ENCODE results near the gene NUDT13. TPM values are rescaled to one million over a fixed set of nuclear protein-coding genes. Genes with fewer than 3 reads are reported as not detected.
A peak's percentile ranks its signal among the peaks of the same experiment; 100 is the strongest.

Gene NUDT13
- total and polyA plus RNA-seq, 11 donors = 1.8 to 5.8 (median 3.2) TPM

- peak within 1 kb of the TSS; percentile 71 to 98 (median 82) for H3K4me3 ChIP-seq
- no peaks in the 10 kb centered on the region for H3K27me3 ChIP-seq
- ATAC-seq = peak; percentile 92 to 99 (median 98)
- TF ChIP-seq CTCF (IDR thresholded peaks at IDR 0.05) (peak in 4 of 12 donors; percentile 21 to 36 (median 26)), POLR2A (IDR thresholded peaks at IDR 0.05) (peak; percentile 76 to 95)
- peaks cover 0 to 26% (median 12%) of the 10 kb centered on the region in 9 donors for H3K36me3 ChIP-seq
- peak; percentile 94 to 96 (median 95) for DNase-seq
- no peaks in the 10 kb centered on the region for H3K9me3 ChIP-seq
- WGBS, 4 donors = 0 to 1% (median 1%) methylated on average over 43 to 49 of the region's 49 CpGs
- peaks cover 0 to 50% (median 31%) of the 10 kb centered on the region in 12 donors for H3K4me1 ChIP-seq
- H3K27ac ChIP-seq = peak within 1 kb of the TSS; percentile 80 to 97 (median 94)
- intact Hi-C loops (cut with DNase I) = loop anchor here in 6 of 10 donors (5.0 to 10.0 kb wide), 6 partner anchors 53 to 803 kb away; partner anchors contain the start of genes P4HA1 (in 3 of the 6), MRPS16 (in 1 of the 6) and NUDT13 (in 1 of the 6)
These were observed 57.7 kb downstream of the NUDT13 start, which contains the start of the genes ECD and FAM149B1 for GRCh38 chr10:73167783-73168464. TSS of gene ECD (minus strand) at chr10:73168008. CDS start at chr10:73163937, 4,071 bp downstream. TSS of gene FAM149B1 (plus strand) at chr10:73168119. CDS start at chr10:73168340, 221 bp downstream.

GRCh38 chr10:73168465-73168803, 58.2 kb downstream of the NUDT13 start:
- H3K27ac ChIP-seq = peak overlapping the region; percentile 80 to 97 (median 94)
- no peaks in the 10 kb centered on the region for H3K27me3 ChIP-seq
- WGBS, 4 donors = 0 to 2% (median 0%) methylated on average over 6 of the region's 6 CpGs
- peak in 1 of 12 donors; percentile 3 for TF ChIP-seq CTCF (IDR thresholded peaks at IDR 0.05)
- no peak for TF ChIP-seq POLR2A (IDR thresholded peaks at IDR 0.05)
- H3K4me1 ChIP-seq = peaks cover 0 to 45% (median 28%) of the 10 kb centered on the region in 12 donors
- ATAC-seq (peak in 2 of 4 donors; percentile 23 to 38), DNase-seq (no peak)
- no peaks in the 10 kb centered on the region for H3K9me3 ChIP-seq
- intact Hi-C loops (cut with DNase I) = loop anchor here in 6 of 10 donors (5.0 to 10.0 kb wide), 6 partner anchors 54 to 804 kb away; partner anchors contain the start of genes P4HA1 (in 3 of the 6), MRPS16 (in 1 of the 6) and NUDT13 (in 1 of the 6)
- H3K4me3 ChIP-seq = peak overlapping the region; percentile 71 to 98 (median 82)
- peaks cover 0 to 21% (median 7%) of the 10 kb centered on the region in 9 donors for H3K36me3 ChIP-seq

GRCh38 chr10:73169320-73169719, 59.1 kb downstream of the NUDT13 start:
- no peak overlapping the region for H3K27ac ChIP-seq
- H3K36me3 ChIP-seq = peaks cover 0 to 12% (median 0%) of the 10 kb centered on the region in 9 donors
- DNase-seq (no peak), ATAC-seq (no peak)
- peaks cover 0 to 39% (median 25%) of the 10 kb centered on the region in 12 donors for H3K4me1 ChIP-seq
- H3K9me3 ChIP-seq = no peaks in the 10 kb centered on the region
- WGBS, 4 donors = 94 to 98% (median 95%) methylated on average over 3 of the region's 3 CpGs
- peak overlapping the region in 3 of 12 donors; percentile 76 to 97 (median 81) for H3K4me3 ChIP-seq
- no peaks in the 10 kb centered on the region for H3K27me3 ChIP-seq
- TF ChIP-seq POLR2A (IDR thresholded peaks at IDR 0.05) = no peak
- intact Hi-C loops (cut with DNase I) = loop anchor here in 6 of 10 donors (5.0 to 10.0 kb wide), 6 partner anchors 55 to 805 kb away; partner anchors contain the start of genes P4HA1 (in 3 of the 6), MRPS16 (in 1 of the 6) and NUDT13 (in 1 of the 6)

DNA sequence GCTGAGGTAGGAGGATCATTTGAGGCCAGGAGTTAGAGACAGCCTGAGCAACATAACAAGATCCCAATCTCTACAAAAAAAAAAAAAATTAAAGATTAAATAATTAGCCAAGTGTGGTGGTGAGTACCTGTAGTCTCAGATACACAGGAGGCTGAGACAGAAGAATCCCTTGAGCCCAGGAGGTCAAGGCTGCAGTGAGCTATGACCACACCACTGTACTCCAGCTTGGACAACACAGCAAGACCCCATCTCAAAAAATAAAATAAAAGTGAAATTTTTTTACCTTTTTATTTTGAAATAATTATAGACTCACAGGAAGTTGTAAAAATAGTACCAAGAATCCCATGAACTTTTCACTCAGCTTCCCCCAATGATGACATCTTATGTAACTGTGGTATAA, 62.6 kb downstream of the NUDT13 start:
- TF ChIP-seq POLR2A (IDR thresholded peaks at IDR 0.05) (no peak), CTCF (IDR thresholded peaks at IDR 0.05) (no peak)
- Histone ChIP-seq H3K27me3 (no peaks in the 10 kb centered on the region), H3K4me3 (no peak overlapping the region), H3K4me1 (peaks cover 0 to 12% (median 8%) of the 10 kb centered on the region in 12 donors), H3K36me3 (peaks cover 0 to 40% (median 25%) of the 10 kb centered on the region in 9 donors), H3K9me3 (no peaks in the 10 kb centered on the region), H3K27ac (no peak overlapping the region)
- intact Hi-C loops (cut with DNase I) = no loop called here
- DNase-seq (no peak), ATAC-seq (no peak)

All from heart left ventricle (tissue), 16 donors.